Stimulated activated CD8-positive, alpha-beta memory T cell treated with anti-CD3 and anti-CD28 coated beads, Interleukin-7, amount 100 ng/mL, for 24 hours (primary cell): Measurements from ENCODE around the gene MRS2.
"Not testable (repeated sequence)": the region's sequence is repeated elsewhere in the genome, so short reads cannot be mapped to it uniquely, and the experiment has no call there.

Source experiments
- DNase-seq: peaks from one replicate; pipeline ENCODE4 v3.0.0-alpha.2; 2020; ENCODE audit warnings: low read depth

Gene MRS2

DNA sequence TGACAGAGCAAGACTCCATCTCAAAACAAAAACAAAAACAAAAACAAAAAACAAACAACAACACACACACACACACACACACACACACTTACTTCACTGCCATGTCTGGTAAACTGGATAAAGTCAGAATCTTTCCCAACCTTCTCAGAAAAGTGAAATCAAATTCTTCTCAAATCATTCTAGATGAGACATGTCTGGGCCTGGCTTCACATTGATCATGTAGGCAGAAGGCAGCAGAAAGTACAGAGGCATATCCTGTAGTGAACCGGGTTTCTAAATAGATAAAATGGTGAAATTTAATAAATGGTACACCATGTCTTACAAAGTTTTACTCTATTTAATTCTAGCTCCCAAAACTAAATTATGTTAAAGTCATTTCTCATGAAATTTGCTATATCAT, 14.9 kb upstream of the MRS2 start:
- no peak for DNase-seq

DNA sequence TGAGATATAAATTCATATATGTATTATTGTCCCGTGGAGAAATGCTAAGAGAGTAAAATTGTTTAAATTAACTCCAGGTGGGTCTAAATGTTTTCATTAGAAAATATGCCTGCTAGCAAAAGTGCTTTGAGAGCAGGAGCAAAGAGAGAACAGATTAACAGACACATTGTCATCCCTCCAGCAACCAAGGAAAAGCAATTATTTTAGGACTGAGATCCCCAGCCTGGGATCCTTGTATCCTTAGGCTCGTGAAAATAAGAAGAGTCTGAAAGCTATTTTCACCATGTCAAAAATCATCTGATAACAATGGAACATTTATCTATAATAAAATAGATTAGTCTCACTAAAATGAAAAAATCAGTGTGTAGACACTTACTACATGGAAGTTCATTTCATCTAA, 11.5 kb upstream of the MRS2 start:
- no peak for DNase-seq

- DNase-seq: no peak
Measured at GRCh38 chr6:24391756-24392405, 10.9 kb upstream of the MRS2 start.

DNA sequence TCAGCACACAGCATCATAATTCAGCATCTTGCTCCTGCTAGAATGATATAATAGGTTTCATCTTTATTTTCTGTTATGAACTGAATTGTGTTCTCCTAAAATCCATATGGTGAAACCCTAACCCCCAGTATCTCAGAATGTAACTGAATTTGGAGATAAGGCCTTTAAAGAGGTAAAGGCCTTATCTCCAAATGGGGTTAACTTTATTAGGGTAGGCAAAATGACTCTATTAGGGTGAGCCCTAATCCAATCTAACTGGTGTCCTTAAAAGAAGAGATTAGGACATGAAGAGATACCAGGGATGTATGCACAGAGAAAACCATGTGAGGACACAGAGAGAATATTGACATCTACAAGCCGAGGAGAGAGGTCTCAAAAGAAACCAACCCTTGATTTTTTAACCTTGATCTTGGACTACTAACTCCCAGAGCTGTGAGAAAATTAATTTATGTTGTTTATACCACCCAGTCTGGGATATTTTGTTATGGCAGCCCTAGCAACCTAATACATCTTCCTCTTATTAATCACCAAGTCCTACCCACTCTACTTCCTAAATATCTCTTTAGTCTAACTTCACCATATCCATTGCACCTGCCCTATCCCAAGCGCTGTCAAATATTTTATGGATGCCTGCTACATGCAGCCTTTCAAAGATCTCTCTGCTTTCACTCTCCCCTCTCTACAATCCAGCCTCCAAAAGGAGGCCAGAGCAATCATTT, 8.5 kb upstream of the MRS2 start:
- no peak for DNase-seq

DNA sequence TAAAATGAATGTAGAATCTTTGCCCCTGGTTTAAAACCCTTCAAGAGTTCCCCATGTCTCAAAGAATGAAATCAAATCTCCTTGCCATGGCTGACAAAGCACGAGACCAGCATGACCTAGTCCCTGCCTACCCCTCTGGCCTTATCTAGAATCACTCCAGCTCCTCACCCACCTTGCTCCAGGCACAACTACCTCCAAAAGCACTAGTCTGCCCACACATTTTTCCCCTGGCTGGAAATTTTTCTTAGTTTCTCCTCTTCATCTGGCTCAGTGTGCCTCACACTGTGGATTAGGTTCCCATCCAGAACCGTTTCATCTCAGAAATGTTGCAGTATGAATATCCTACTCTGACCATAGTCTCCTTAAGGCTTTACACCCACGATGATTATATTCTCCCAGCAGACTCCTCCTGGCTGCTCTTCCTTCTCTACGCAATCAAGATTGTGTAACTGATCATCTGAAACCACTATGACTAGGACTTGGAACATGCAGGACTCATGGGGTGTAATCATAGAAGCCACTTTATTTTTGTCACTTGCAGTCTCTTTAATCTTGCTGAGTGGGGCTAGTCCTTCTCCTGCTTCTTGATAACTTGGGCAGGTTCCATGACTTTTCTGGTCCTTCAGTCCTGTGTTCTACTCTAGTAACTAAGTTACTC, 7.8 kb upstream of the MRS2 start:
- DNase-seq: no peak

- no peak for DNase-seq
Measured at GRCh38 chr6:24396824-24397223, 5.9 kb upstream of the MRS2 start.

DNA sequence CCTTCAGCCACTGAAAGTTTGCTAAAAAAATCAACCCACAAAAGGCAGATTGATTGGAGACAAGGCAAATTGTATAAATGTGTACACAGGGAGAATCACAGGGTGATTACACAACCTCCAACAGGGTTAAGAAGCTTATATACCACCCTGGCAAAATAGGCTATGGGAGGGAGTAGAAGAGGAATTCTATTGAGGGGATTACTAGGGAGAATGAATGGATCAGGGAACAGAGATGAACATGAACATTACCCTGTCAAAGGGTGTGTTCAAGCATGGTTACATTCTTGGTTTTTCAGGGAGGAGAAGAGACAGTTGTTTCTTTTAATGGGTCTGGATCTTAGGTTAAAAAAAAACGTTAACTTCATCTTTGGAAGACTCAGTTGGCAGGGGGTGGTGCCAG, 5.1 kb upstream of the MRS2 start:
- DNase-seq: no peak

GRCh38 chr6:24400045-24401039, 2.4 kb upstream of the MRS2 start:
- not testable (repeated sequence) for DNase-seq

GRCh38 chr6:24401458-24401857, 1.3 kb upstream of the MRS2 start:
- DNase-seq: no peak

GRCh38 chr6:24403501-24403824, 727 bp downstream of the MRS2 start:
- no peak for DNase-seq

- DNase-seq: no peak
Measured at GRCh38 chr6:24405262-24405661, 2.5 kb downstream of the MRS2 start.

- DNase-seq: no peak
Measured at GRCh38 chr6:24408719-24409410, 6.1 kb downstream of the MRS2 start.

- no peak for DNase-seq
Measured at GRCh38 chr6:24410622-24411021, 7.9 kb downstream of the MRS2 start.

GRCh38 chr6:24412294-24412693, 9.6 kb downstream of the MRS2 start:
- no peak for DNase-seq

DNA sequence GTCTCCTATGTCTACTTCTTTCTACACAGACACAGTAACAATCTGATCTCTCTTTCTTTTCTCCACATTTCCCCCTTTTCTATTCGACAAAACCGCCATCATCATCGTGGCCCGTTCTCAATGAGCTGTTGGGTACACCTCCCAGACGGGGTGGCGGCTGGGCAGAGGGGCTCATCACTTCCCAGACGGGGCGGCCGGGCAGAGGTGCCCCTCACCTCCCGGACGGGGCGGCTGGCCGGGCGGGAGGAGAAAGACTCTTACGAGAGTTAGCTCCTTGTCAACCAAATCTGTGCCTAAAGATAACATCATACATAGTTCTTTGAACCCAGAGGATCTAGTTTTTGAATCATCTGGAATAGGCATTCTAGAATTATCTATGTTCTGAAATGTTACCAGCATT, 11.8 kb downstream of the MRS2 start:
- not testable (repeated sequence) for DNase-seq

DNA sequence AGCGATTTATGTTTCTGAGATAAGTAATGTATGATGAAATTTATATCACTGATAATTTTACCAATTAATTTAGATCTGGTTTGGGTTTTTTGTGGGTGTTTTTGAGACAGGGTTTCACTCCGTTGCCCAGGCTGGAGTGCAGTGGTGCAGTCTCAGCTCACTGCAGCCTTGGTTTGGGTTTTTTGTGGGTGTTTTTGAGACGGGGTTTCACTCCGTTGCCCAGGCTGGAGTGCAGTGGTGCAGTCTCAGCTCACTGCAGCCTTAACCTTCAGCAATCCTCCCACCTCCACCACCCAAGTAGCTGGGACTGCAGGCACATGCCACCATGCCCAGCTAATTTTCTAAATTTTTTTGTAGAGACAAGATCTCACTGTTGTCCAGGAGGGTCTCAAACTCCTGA, 13.0 kb downstream of the MRS2 start:
- DNase-seq: no peak

DNA sequence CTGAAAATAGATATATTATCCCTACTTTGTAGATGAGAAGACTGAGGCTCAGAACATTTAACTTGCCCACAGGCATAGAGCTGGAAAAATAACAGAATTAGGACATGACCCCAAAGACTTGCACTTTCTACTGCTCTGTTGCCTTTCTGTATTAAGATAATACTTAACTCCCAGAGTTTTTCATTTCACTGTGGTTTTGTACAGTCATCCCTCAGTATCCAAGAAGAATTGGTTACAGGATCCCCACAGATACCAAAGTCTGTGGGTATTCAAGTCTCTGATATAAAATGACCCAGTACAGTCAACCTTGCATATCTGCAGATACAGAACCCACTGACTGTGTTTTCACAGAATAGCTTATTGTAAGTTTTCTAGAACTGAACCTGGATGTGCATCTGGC, 16.8 kb downstream of the MRS2 start:
- no peak for DNase-seq

- DNase-seq: no peak
Measured at GRCh38 chr6:24425091-24425490, 22.4 kb downstream of the MRS2 start.

GRCh38 chr6:24426729-24427446, 24.2 kb downstream of the MRS2 start:
- no peak for DNase-seq

DNA sequence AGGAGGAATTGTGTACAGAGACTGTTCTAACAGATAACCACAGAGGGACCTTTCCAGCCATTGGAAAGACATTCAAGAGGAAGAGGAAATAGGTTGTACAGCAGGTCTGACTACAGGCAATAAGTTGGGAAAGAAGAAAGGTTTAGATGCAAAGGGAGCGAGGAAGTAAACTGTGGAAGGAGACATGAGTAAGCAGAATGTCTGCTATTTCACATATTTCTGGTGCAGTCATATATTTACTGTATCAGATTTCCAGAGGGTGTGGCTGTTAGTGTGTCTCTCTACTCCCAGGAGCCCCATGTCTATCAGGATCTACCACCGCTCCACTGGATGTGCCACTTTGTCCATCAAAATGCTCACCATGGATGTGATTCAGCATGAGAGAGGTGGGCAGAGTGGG, 25.9 kb downstream of the MRS2 start:
- no peak for DNase-seq

DNA sequence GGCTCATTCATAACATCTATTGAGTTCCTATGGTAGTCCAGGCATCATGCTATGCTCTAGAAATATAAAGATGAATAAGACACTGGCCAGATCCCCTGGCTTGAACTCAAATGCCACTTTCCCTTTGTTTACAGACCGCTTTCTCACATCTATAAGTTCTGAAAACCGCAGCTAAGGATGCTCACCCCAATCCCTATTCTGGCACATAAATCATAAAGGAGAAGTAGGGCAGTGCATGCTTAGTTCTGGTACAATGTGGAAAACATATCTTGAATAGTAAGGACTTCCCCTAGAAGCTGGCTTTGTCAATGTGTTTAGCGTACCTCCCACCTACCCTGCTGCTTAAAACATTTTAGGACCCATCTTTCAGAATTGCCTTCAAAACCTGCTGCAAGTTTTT, 26.4 kb downstream of the MRS2 start:
- no peak for DNase-seq
